Measurements from ENCODE around the gene ZNF282.

DNA sequence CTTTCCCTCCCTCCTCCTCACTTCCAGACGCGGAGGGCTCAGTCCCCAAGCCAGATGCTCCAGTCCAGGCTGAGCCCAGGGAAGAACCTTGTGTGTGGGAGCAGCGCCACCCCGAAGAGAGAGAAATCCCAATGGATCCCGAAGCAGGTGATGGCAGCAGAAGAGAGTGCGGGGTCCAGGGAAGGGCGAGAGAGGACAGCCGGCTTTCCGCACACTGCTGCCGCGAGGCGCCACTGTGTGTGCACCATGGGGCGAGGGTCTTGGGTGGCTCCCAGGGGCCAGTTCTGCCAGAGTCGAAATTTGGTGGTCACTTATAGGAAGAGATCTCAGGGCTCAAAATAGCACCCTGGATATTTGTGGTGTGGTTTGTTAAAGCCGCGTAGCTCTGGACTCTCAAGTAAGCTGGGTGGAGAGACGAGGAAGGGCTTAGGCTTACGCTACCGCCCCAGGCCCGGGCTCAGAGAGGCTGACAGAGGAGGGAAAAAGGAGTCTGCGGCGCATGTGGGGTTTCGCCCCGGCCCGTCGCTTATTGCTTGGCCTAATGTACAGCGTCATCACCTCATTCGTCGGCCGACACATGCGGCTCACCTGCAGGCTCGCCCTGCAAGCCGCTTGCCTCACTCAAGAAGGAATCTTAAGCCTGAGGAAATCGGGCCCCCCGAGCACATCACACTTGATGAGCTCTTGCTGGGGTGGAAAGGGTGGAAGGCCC is 12.1 kb downstream of the ZNF282 start:
- TF ChIP-seq, protein P1, sequence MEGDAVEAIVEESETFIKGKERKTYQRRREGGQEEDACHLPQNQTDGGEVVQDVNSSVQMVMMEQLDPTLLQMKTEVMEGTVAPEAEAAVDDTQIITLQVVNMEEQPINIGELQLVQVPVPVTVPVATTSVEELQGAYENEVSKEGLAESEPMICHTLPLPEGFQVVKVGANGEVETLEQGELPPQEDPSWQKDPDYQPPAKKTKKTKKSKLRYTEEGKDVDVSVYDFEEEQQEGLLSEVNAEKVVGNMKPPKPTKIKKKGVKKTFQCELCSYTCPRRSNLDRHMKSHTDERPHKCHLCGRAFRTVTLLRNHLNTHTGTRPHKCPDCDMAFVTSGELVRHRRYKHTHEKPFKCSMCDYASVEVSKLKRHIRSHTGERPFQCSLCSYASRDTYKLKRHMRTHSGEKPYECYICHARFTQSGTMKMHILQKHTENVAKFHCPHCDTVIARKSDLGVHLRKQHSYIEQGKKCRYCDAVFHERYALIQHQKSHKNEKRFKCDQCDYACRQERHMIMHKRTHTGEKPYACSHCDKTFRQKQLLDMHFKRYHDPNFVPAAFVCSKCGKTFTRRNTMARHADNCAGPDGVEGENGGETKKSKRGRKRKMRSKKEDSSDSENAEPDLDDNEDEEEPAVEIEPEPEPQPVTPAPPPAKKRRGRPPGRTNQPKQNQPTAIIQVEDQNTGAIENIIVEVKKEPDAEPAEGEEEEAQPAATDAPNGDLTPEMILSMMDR (conservative IDR thresholded peaks at IDR 0.05; ENCODE audit: low read depth, low read length) = no peak
- TF ChIP-seq EZH2 (IDR thresholded peaks at IDR 0.05; ENCODE audit: low read length, unreplicated experiment) (no peak), EZH2phosphoT487 (IDR thresholded peaks at IDR 0.05; ENCODE audit: borderline replicate concordance, low read length) (no peak)
